Measurements from ENCODE around the gene NRK. TPM values are rescaled to one million over a fixed set of nuclear protein-coding genes. Genes with fewer than 3 reads are reported as not detected.

NRK gene
- total RNA-seq, 1 donor from 2014 or later: 19.3 TPM

DNA sequence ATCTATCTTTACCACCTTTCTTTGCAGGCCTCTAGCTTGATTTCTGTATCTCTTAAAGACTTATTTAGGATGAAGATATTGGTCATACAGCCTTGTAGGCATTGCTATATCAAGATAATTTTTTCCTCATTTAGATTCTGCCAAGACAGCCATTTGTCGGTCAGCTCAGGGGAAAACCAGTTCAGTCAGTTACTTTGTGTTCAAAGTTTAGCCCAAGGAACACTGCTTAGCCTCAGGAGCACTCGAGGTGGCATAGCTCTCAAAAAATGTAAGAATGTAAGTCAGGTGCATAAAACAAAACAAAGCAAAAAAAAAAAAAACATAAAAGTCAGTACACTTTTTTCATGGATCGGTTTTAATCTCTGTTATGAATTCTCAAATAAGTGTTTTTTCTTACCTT lies 43.4 kb downstream of the NRK start:
- TF ChIP-seq, protein P1, sequence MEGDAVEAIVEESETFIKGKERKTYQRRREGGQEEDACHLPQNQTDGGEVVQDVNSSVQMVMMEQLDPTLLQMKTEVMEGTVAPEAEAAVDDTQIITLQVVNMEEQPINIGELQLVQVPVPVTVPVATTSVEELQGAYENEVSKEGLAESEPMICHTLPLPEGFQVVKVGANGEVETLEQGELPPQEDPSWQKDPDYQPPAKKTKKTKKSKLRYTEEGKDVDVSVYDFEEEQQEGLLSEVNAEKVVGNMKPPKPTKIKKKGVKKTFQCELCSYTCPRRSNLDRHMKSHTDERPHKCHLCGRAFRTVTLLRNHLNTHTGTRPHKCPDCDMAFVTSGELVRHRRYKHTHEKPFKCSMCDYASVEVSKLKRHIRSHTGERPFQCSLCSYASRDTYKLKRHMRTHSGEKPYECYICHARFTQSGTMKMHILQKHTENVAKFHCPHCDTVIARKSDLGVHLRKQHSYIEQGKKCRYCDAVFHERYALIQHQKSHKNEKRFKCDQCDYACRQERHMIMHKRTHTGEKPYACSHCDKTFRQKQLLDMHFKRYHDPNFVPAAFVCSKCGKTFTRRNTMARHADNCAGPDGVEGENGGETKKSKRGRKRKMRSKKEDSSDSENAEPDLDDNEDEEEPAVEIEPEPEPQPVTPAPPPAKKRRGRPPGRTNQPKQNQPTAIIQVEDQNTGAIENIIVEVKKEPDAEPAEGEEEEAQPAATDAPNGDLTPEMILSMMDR (conservative IDR thresholded peaks at IDR 0.05; ENCODE audit: low read depth, low read length): no peak
- no peak overlapping the region for H3K4me3 ChIP-seq (ENCODE audit: low read depth, low read length)
- no peak for DNase-seq (ENCODE audit: low read depth)

DNA sequence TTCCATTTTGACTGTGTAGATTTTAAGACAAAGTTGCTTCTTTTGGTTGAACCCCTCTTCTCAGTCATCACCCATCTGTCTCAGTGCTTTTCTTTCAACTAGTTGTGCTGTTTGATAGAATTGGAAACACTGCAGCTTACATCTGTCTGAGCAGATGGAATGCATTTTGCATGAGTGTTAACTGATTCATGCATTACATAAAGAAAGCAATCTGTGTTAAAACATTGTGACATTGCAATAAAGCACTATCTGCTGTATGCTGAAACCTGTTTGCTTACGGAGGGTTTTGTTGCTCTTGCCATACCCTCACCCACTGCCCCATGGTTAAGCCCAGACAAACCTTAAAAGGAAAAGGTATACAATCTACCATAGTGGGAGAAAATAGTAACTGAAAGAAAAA lies 47.4 kb downstream of the NRK start:
- no peak overlapping the region for H3K4me3 ChIP-seq (ENCODE audit: low read depth, low read length)
- TF ChIP-seq, protein P1 (conservative IDR thresholded peaks at IDR 0.05; ENCODE audit: low read depth, low read length): no peak
- DNase-seq (ENCODE audit: low read depth): no peak

DNA sequence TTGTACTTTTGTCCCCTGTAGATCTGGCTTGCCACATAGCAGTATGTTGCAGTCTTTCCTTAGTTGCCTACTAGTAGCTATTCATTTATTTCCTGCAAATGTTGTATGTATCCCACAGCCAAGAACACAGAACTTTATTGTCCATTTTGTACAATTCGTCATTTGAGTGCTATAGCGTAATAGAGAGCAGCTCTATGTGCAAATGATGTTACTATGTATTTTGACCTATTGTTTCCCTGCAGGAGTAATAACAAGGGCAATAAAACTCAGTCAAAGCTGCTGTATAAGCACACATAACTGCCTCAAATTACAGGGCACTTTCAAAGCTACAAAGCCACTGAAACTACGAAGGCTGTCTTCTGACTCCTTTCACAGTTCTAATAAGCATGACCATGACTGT lies 48.1 kb downstream of the NRK start:
- no peak for DNase-seq (ENCODE audit: low read depth)
- TF ChIP-seq, protein P1 (conservative IDR thresholded peaks at IDR 0.05; ENCODE audit: low read depth, low read length): no peak
- H3K4me3 ChIP-seq (ENCODE audit: low read depth, low read length): no peak overlapping the region

DNA sequence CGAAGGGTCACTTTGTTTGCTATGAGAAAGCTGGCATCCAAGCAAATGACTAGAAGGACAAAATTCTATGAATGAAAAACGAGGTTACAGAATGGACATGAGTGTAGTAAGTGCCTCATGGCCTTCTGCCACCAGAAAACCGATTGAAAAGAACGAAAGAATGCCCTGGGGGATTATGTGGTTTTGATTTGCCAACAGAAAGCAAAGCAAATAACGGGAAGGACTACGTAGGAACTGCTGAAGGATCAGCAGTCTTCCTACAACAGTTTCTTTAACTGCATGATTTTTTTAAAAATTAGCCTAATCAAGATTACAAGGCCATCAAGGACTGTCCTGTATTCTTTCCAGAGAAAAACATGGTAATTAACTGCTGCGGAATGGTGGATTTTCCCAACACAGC lies 50.6 kb downstream of the NRK start:
- no peak for DNase-seq (ENCODE audit: low read depth)
- TF ChIP-seq, protein P1 (conservative IDR thresholded peaks at IDR 0.05; ENCODE audit: low read depth, low read length): no peak
- H3K4me3 ChIP-seq (ENCODE audit: low read depth, low read length): no peak overlapping the region

DNA sequence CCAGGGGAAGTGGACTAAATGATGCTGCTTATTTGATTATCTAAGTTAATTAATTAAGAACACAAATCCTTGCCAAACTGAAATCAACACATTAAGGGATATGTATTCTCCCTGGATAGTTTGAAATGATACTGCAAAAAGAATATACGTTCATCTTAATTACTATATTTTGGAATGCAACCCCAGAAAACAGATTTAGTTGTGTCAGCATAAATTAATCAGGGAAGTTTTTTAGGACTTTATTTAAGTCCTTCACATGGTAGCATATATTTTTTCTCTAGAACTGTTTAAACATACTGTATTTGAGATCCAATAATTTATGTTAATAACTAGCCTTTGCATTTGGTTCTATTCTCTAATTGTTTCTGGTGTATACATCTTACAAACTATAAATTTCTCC lies 52.5 kb downstream of the NRK start:
- DNase-seq (ENCODE audit: low read depth): no peak
- TF ChIP-seq, protein P1 (conservative IDR thresholded peaks at IDR 0.05; ENCODE audit: low read depth, low read length): no peak
- H3K4me3 ChIP-seq (ENCODE audit: low read depth, low read length): no peak overlapping the region

DNA sequence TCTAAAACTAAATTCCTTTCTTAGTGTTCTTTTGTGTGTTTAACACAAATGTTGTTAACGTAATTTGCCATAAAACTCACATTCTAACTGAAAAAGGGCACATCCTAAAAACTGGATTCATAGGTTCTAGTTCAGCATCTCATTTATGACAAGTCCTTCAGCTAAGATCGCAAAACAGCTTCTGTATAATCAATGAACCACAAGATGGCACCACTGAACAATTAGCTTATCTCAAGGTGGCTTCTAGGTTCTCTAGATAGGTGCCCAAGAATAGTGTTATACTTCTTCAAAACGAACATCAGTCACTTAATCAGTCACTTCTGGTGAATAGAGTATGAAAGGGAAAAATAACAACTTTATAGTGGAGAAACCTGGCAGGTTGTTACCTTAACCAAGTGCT lies 54.3 kb downstream of the NRK start:
- TF ChIP-seq, protein P1 (conservative IDR thresholded peaks at IDR 0.05; ENCODE audit: low read depth, low read length): peak; percentile 56
- H3K4me3 ChIP-seq (ENCODE audit: low read depth, low read length): no peak overlapping the region
- DNase-seq (ENCODE audit: low read depth): no peak

DNA sequence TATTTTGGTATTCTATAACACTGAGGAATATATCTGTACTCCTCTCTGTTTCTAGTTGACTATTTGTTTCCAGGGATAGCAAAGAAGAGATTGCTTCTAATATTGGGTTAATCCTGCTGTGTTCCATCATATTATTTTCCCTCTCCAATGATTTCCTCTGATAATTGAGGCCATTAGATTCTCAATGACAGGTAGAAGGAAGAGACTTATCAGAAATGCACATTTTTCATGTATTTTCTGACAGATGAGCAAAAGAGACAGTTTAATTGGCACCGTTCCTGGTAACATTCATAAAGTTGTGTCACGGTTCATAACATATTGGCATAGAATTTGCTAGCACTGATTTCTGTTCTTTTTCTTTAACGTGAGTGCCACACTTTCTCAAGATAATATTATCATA lies 58.2 kb downstream of the NRK start:
- no peak overlapping the region for H3K4me3 ChIP-seq (ENCODE audit: low read depth, low read length)
- no peak for DNase-seq (ENCODE audit: low read depth)
- TF ChIP-seq, protein P1 (conservative IDR thresholded peaks at IDR 0.05; ENCODE audit: low read depth, low read length): no peak

All from epithelial cell of proximal tubule (primary cell).